GM12878 (cell line): ENCODE data around the gene TMPRSS11B. TPM values are rescaled to one million over a fixed set of nuclear protein-coding genes. Genes with fewer than 3 reads are reported as not detected.

Experiments
- ATAC-seq: fragments of 200-7000 bp; cut with Tn5 transposase; 3 replicates; pipeline ENCODE4 v1.9.1; 2020; ENCODE audit warnings: mild to moderate bottlenecking, moderate library complexity
- BruUV-seq: library from RNA; stranded (reverse); fragments of 400-500 nt; replicated peaks from 2 replicates; lab custom pipeline; 2021; lab: Mats Ljungman, UMichigan
- CTCF ChIA-PET: fragments of 300-600 bp; sonication (Branson Sonifier 250); formaldehyde crosslinking; extraction: SDS; loops from one replicate; lab custom pipeline; 2021; ENCODE audit warnings: inconsistent platforms; lab: Yijun Ruan, JAX
- POLR2A ChIA-PET: fragments of 350-600 bp; formaldehyde crosslinking; extraction: SDS; loops from one replicate; lab custom pipeline; 2021; ENCODE audit warnings: inconsistent platforms; lab: Charles Lee
- RAD21 ChIA-PET: fragments of 300-600 bp; sonication (Branson Sonifier 250); formaldehyde crosslinking; loops from one replicate; lab custom pipeline; 2023; ENCODE audit warnings: antibody characterized with exemption; ENCODE audit not compliant: unreplicated experiment; lab: Charles Lee
- SMC1A ChIA-PET: fragments of 300-600 bp; sonication (Branson Sonifier 250); formaldehyde crosslinking; loops from one replicate; lab custom pipeline; 2023; ENCODE audit not compliant: unreplicated experiment, uncharacterized antibody; lab: Charles Lee
- DNase-seq: peaks from one replicate; pipeline ENCODE4 v3.0.0-alpha.2; 2011; ENCODE audit warnings: low read depth, low spot score
- FAIRE-seq: peaks from 3 replicates; lab custom pipeline; 2011; peaks lifted over from hg19 to GRCh38; lab: Jason Lieb, UNC
- H2AFZ ChIP-seq: 2 replicates; pipeline ENCODE4 v1.6.0; 2011; ENCODE audit warnings: low read depth, low read length, control low read depth; ENCODE audit not compliant: control insufficient read depth
- H3K27ac ChIP-seq: 2 replicates; pipeline ENCODE4 v1.5.1; 2011; ENCODE audit warnings: control low read depth; ENCODE audit not compliant: control insufficient read depth, insufficient read depth
- H3K27me3 ChIP-seq, 2 experiments: replicated peaks in 1 of 2; 2 replicates each; pipeline versions ENCODE4 v1.6.0 to v1.6.1; 2011; ENCODE audit warnings: low read length in 1 of 2; ENCODE audit not compliant: control insufficient read depth in 2 of 2, insufficient read depth in 2 of 2
- H3K36me3 ChIP-seq, 2 experiments: 2 replicates each; pipeline ENCODE4 v1.5.1; 2011; ENCODE audit warnings: low read length in 1 of 2; ENCODE audit not compliant: control insufficient read depth in 2 of 2, insufficient read depth in 2 of 2
- H3K4me1 ChIP-seq: 2 replicates; pipeline ENCODE4 v1.6.1; 2011; ENCODE audit warnings: mild to moderate bottlenecking, low read length, moderate library complexity, mixed read lengths; ENCODE audit not compliant: control insufficient read depth, insufficient read depth
- H3K4me2 ChIP-seq: 2 replicates; pipeline ENCODE4 v1.6.0; 2011; ENCODE audit warnings: control low read depth; ENCODE audit not compliant: control insufficient read depth, insufficient read depth
- H3K4me3 ChIP-seq: fragments of 200-600 bp; sonication (generic); 2 replicates; pipeline ENCODE4 v1.5.1; 2016
- H3K79me2 ChIP-seq: 2 replicates; pipeline ENCODE4 v1.6.0; 2011; ENCODE audit warnings: low read length; ENCODE audit not compliant: control insufficient read depth, insufficient read depth
- H3K9ac ChIP-seq: 2 replicates; pipeline ENCODE4 v1.8.0; 2011; ENCODE audit warnings: low read length, control low read depth, mixed read lengths; ENCODE audit not compliant: control insufficient read depth, insufficient read depth
- H3K9me3 ChIP-seq: replicated peaks from 3 replicates; pipeline ENCODE4 v1.5.1; 2011; ENCODE audit warnings: mild to moderate bottlenecking, low read length; ENCODE audit not compliant: control insufficient read depth, insufficient read depth
- H4K20me1 ChIP-seq: 2 replicates; pipeline ENCODE4 v1.6.0; 2011; ENCODE audit not compliant: control insufficient read depth, insufficient read depth
- BACH1 ChIP-seq: fragments of 450-650 bp; IDR thresholded peaks from 2 replicates; pipeline ENCODE4 v1.6.1; 2017; ENCODE audit warnings: mild to moderate bottlenecking, borderline replicate concordance
- CEBPB ChIP-seq, 2 experiments: fragments of 150-350 bp in 1 of 2; IDR thresholded peaks; 2 replicates each; pipeline ENCODE4 v1.6.1; 2012 to 2014; ENCODE audit warnings: low read depth in 2 of 2, low read length in 2 of 2, borderline replicate concordance in 1 of 2, inconsistent platforms in 1 of 2
- EP300 ChIP-seq, 2 experiments: fragments of 150-350 bp in 1 of 2; IDR thresholded peaks; 2 replicates each; pipeline ENCODE4 v1.6.1; 2011 to 2012; ENCODE audit warnings: low read depth in 2 of 2, low read length in 2 of 2, borderline replicate concordance in 1 of 2, improper control_type of control experiment in 1 of 2, inconsistent platforms in 1 of 2; ENCODE audit not compliant: control insufficient read depth in 1 of 2
- ESRRA ChIP-seq: IDR thresholded peaks from 2 replicates; pipeline ENCODE4 v1.6.1; 2012; ENCODE audit warnings: mild to moderate bottlenecking, low read length, improper control_type of control experiment
- MYC ChIP-seq: IDR thresholded peaks from 2 replicates; pipeline ENCODE4 v1.6.1; 2011; ENCODE audit warnings: mild to moderate bottlenecking, low read length, moderate library complexity, inconsistent platforms; ENCODE audit not compliant: insufficient read depth, insufficient replicate concordance, insufficient read length, severe bottlenecking
- RAD51 ChIP-seq: fragments of 450-650 bp; IDR thresholded peaks from 2 replicates; pipeline ENCODE4 v1.6.1; 2016; ENCODE audit warnings: moderate library complexity, mild to moderate bottlenecking, inconsistent platforms
- RB1 ChIP-seq: fragments of 450-650 bp; formaldehyde crosslinking; IDR thresholded peaks from 2 replicates; pipeline ENCODE4 v1.6.1; 2017; ENCODE audit warnings: mild to moderate bottlenecking, borderline replicate concordance
- RBBP5 ChIP-seq: fragments of 200-600 bp; sonication (generic); conservative IDR thresholded peaks from 2 replicates; pipeline ENCODE4 v1.6.1; 2016
- TCF7 ChIP-seq: IDR thresholded peaks from 2 replicates; pipeline ENCODE4 v1.6.1; 2014; ENCODE audit warnings: antibody characterized with exemption, borderline replicate concordance
- ZNF24 ChIP-seq: fragments of 450-650 bp; IDR thresholded peaks from 2 replicates; pipeline ENCODE4 v1.6.1; 2017; ENCODE audit warnings: antibody characterized with exemption, mild to moderate bottlenecking
- ZNF274 ChIP-seq: IDR thresholded peaks from one replicate; pipeline ENCODE4 v1.8.0; 2011; ENCODE audit not compliant: insufficient read length, insufficient read depth
- ZNF622 ChIP-seq: fragments of 450-650 bp; IDR thresholded peaks from 2 replicates; pipeline ENCODE4 v1.6.1; 2017; ENCODE audit warnings: mild to moderate bottlenecking, inconsistent platforms
- WGBS: methylation state at CpG from one replicate; pipeline ENCODE4 v1.1.6; 2016; ENCODE audit warnings: low lambda C conversion rate; ENCODE audit not compliant: insufficient replicate concordance, insufficient coverage; ENCODE audit errors: missing lambda C conversion rate; 5-methylcytosine and 5-hydroxymethylcytosine counted together
- in situ Hi-C: fragments of 300-500 bp; cut with MboI; formaldehyde crosslinking; loops from 9 replicates; pipeline ENCODE4 v1.14.3; 2018; ENCODE audit warnings: mixed read lengths
- intact Hi-C: fragments of 100-400 bp; cut with micrococcal nuclease; formaldehyde crosslinking; loops from one replicate; pipeline ENCODE4 v1.14.2; 2022; ENCODE audit not compliant: unreplicated experiment
- polyA plus RNA-seq, 11 experiments: library from polyadenylated mRNA; depleted of rRNA in 4 of 11; unstranded in 6 of 11; stranded (reverse) in 5 of 11; fragments of >200 nt; fragmentation: Nextera tagmentation in 4 of 11; fragmentation: Illumina TruSeq in 1 of 11; extraction: Ambion mirVana in 4 of 11; extraction: Trizol in 1 of 11; gene quantifications; 1 replicate in 1 of 11; 2 replicates in 10 of 11; pipeline versions ENCODE4 v1.2.1 to v1.2.3, GENCODE V29; 2011 to 2016; ENCODE audit warnings: inconsistent platforms in 2 of 11, missing spikeins in 2 of 11, low read depth in 1 of 11
- total RNA-seq, 4 experiments: library from RNA; depleted of rRNA in 3 of 4; stranded (reverse); fragments of >200 nt in 3 of 4; fragmentation: Illumina TruSeq in 1 of 4; extraction: Trizol in 1 of 4; gene quantifications; 2 replicates each; pipeline versions ENCODE4 v1.2.1 to v1.2.3, GENCODE V29; 2013 to 2021
- TF ChIP-seq, protein P1 (sequence below), 3 experiments: IDR thresholded peaks in 2 of 3; conservative IDR thresholded peaks in 1 of 3; 2 replicates each; pipeline ENCODE4 v1.5.1; 2011; ENCODE audit warnings: low read depth in 3 of 3, low read length in 3 of 3, mild to moderate bottlenecking in 3 of 3, control low read depth in 2 of 3, moderate library complexity in 2 of 3, inconsistent platforms in 1 of 3, mixed read lengths in 1 of 3; ENCODE audit not compliant: control insufficient read depth in 2 of 3, insufficient read depth in 1 of 3; ENCODE audit errors: extremely low read depth in 1 of 3

Gene TMPRSS11B
- total and polyA plus RNA-seq, 10 of the 15 experiments (the other 5 are each of a cell fraction or from before 2014, with no cell fraction given): not detected

DNA sequence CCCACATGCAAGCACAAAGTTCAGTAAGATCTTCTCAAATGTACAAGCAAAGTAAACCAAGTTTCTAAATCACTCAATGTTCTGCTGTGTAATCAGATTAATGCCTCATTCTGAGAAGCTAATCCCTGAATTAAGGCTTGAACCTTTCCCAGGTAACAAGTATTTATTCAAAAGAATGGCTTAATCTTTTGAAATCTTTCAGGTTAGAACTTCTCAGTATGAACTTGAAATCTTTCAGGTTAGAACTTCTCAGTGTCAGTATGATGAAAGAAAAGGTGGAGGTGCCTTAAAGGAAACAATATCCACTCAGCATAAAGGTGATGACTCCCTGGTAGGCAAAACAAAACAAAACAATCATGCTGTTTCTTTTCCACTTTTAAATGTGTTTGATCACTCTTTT lies 29.0 kb downstream of the TMPRSS11B start:
- Histone ChIP-seq H3K27ac (no peak overlapping the region), H3K27me3 (no peaks in the 10 kb centered on the region), H2AFZ (no peak overlapping the region), H3K36me3 (no peaks in the 10 kb centered on the region), H3K9me3 (no peaks in the 10 kb centered on the region), H4K20me1 (no peaks in the 10 kb centered on the region), H3K4me2 (no peak overlapping the region), H3K4me3 (no peak overlapping the region), H3K79me2 (no peaks in the 10 kb centered on the region), H3K9ac (no peak overlapping the region), H3K4me1 (no peaks in the 10 kb centered on the region)
- POLR2A ChIA-PET: no interaction called here
- TF ChIP-seq TCF7: no peak
- TF ChIP-seq MYC: no peak
- TF ChIP-seq ZNF622: no peak
- no peak for TF ChIP-seq BACH1
- TF ChIP-seq ZNF24: no peak
- BruUV-seq: no TSS peak
- RAD21 ChIA-PET: no interaction called here
- DNase-seq (no peak), ATAC-seq (no peak), FAIRE-seq (no peak)
- intact Hi-C loops: no loop called here
- CTCF ChIA-PET: no interaction called here
- SMC1A ChIA-PET: no interaction called here
- in situ Hi-C loops: no loop called here

DNA sequence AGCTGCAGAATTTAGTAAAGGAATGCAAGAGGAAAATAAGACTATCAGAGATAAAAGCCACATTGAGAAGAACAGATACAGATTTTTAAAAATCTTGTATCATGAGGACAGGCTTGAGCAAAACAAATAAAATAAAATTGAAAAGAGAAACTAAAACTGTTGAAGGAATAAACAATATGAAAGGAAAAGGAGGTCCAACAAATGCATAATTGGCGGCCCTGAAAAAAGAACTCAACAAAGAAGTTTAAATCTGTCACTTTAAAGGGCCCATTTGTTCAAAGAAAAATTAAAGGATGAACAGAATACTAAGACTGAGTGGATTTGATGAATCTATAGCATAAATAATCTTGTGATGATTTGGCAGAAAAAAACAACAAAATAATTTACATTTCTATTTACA lies 36.5 kb downstream of the TMPRSS11B start:
- no peaks in the 10 kb centered on the region for H3K9me3 ChIP-seq
- CTCF ChIA-PET: no interaction called here
- no peak for FAIRE-seq
- no peak for TF ChIP-seq ZNF274
- no peak for TF ChIP-seq CEBPB (IDR thresholded peaks at IDR 0.05; ENCODE audit: borderline replicate concordance in 1 of 2, low read depth in 2 of 2, low read length in 2 of 2)
- TF ChIP-seq EP300 (IDR thresholded peaks at IDR 0.05; ENCODE audit: borderline replicate concordance in 1 of 2, control insufficient read depth in 1 of 2, low read depth in 2 of 2, low read length in 2 of 2): no peak
- no peak for TF ChIP-seq RB1
- TF ChIP-seq, protein P1, sequence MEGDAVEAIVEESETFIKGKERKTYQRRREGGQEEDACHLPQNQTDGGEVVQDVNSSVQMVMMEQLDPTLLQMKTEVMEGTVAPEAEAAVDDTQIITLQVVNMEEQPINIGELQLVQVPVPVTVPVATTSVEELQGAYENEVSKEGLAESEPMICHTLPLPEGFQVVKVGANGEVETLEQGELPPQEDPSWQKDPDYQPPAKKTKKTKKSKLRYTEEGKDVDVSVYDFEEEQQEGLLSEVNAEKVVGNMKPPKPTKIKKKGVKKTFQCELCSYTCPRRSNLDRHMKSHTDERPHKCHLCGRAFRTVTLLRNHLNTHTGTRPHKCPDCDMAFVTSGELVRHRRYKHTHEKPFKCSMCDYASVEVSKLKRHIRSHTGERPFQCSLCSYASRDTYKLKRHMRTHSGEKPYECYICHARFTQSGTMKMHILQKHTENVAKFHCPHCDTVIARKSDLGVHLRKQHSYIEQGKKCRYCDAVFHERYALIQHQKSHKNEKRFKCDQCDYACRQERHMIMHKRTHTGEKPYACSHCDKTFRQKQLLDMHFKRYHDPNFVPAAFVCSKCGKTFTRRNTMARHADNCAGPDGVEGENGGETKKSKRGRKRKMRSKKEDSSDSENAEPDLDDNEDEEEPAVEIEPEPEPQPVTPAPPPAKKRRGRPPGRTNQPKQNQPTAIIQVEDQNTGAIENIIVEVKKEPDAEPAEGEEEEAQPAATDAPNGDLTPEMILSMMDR (IDR thresholded peaks at IDR 0.05 in 2 of 3, conservative IDR thresholded peaks at IDR 0.05 in 1 of 3; ENCODE audit: control insufficient read depth in 2 of 3, extremely low read depth in 1 of 3, insufficient read depth in 1 of 3, low read depth in 3 of 3, low read length in 3 of 3): no peak
- no peak for TF ChIP-seq ESRRA
- no peak for TF ChIP-seq RBBP5
- TF ChIP-seq RAD51: no peak
- TF ChIP-seq BACH1: no peak
- no peaks in the 10 kb centered on the region for H3K27me3 ChIP-seq
- H3K4me1 ChIP-seq: no peaks in the 10 kb centered on the region
- BruUV-seq: no TSS peak
- H2AFZ ChIP-seq: no peak overlapping the region
- no peak overlapping the region for H3K4me2 ChIP-seq
- H3K27ac ChIP-seq: no peak overlapping the region
- no peak overlapping the region for H3K9ac ChIP-seq
- in situ Hi-C loops: no loop called here
- RAD21 ChIA-PET: no interaction called here
- DNase-seq: no peak
- ATAC-seq: no peak
- POLR2A ChIA-PET: no interaction called here
- intact Hi-C loops: no loop called here
- H4K20me1 ChIP-seq: no peaks in the 10 kb centered on the region
- H3K36me3 ChIP-seq: no peaks in the 10 kb centered on the region
- H3K4me3 ChIP-seq: no peak overlapping the region
- WGBS: 0% methylated on average over 1 of the region's 1 CpG
- SMC1A ChIA-PET: interaction anchor here (1.4 kb wide), 1 partner anchor 10 kb away, joined by 3 read pairs; no protein-coding TSS in a partner anchor
- H3K79me2 ChIP-seq: no peaks in the 10 kb centered on the region
